ENCODE data around the gene TPPP. TPM values are rescaled to one million over a fixed set of nuclear protein-coding genes. Genes with fewer than 3 reads are reported as not detected.

The TPPP gene
- total RNA-seq, 1 experiment from 2014 or later = 1.8 TPM

DNA sequence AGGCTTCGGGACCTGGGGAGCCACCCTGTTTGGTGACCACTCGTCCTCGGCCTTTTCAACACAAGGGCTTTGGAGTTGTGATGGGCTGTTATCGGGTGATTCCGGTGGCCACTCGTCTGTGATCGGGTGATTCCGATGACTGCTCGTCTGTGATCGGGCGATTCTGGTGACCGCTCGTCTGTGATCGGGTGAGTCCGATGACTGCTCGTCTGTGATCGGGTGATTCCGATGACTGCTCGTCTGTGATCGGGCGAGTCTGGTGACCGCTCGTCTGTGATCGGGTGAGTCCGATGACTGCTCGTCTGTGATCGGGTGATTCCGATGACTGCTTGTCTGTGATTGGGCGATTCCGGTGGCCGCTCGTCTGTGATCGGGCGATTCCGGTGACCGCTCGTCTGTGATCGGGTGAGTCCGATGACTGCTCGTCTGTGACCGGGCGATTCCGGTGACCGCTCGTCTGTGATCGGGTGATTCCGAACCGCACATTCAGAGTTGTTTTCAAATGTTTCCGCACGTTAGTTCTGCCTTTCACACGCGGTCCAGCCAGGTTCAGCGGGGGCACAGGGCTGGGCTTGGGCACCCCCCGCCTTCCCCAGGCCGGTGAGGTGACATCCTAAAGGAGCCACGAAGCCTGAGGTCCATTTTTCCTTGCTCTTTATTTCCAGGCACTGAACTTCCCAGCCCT, 30.3 kb downstream of the TPPP start:
- no peak overlapping the region for H3K27ac Mint-ChIP-seq
- H3K36me3 Mint-ChIP-seq = peaks cover 37% of the 10 kb centered on the region
- no peak for DNase-seq (ENCODE audit: low spot score)
- TF ChIP-seq ZBTB43 (CRISPR knock-in tag; IDR thresholded peaks at IDR 0.05) (no peak), ZNF532 (CRISPR knock-in tag; IDR thresholded peaks at IDR 0.05; ENCODE audit: borderline replicate concordance) (no peak), FOXJ3 (CRISPR knock-in tag; IDR thresholded peaks at IDR 0.05; ENCODE audit: borderline replicate concordance) (no peak), GABPB1 (CRISPR knock-in tag; IDR thresholded peaks at IDR 0.05) (no peak), STAT6 (CRISPR knock-in tag; conservative IDR thresholded peaks at IDR 0.05; ENCODE audit: low read depth) (no peak), ZNF396 (CRISPR knock-in tag; IDR thresholded peaks at IDR 0.05; ENCODE audit: borderline replicate concordance) (no peak), SMAD4 (CRISPR knock-in tag; IDR thresholded peaks at IDR 0.05) (no peak), KAT7 (CRISPR knock-in tag; IDR thresholded peaks at IDR 0.05; ENCODE audit: borderline replicate concordance) (no peak), ZNF423 (CRISPR knock-in tag; IDR thresholded peaks at IDR 0.05) (no peak), ZBTB21 (CRISPR knock-in tag; IDR thresholded peaks at IDR 0.05; ENCODE audit: borderline replicate concordance) (no peak), FOXP1 (CRISPR knock-in tag; IDR thresholded peaks at IDR 0.05; ENCODE audit: borderline replicate concordance) (no peak), SP1 (CRISPR knock-in tag; conservative IDR thresholded peaks at IDR 0.05) (no peak), ERG (CRISPR knock-in tag; IDR thresholded peaks at IDR 0.05) (no peak), E2F5 (CRISPR knock-in tag; IDR thresholded peaks at IDR 0.05) (no peak)
- TF ChIP-seq, protein P1, sequence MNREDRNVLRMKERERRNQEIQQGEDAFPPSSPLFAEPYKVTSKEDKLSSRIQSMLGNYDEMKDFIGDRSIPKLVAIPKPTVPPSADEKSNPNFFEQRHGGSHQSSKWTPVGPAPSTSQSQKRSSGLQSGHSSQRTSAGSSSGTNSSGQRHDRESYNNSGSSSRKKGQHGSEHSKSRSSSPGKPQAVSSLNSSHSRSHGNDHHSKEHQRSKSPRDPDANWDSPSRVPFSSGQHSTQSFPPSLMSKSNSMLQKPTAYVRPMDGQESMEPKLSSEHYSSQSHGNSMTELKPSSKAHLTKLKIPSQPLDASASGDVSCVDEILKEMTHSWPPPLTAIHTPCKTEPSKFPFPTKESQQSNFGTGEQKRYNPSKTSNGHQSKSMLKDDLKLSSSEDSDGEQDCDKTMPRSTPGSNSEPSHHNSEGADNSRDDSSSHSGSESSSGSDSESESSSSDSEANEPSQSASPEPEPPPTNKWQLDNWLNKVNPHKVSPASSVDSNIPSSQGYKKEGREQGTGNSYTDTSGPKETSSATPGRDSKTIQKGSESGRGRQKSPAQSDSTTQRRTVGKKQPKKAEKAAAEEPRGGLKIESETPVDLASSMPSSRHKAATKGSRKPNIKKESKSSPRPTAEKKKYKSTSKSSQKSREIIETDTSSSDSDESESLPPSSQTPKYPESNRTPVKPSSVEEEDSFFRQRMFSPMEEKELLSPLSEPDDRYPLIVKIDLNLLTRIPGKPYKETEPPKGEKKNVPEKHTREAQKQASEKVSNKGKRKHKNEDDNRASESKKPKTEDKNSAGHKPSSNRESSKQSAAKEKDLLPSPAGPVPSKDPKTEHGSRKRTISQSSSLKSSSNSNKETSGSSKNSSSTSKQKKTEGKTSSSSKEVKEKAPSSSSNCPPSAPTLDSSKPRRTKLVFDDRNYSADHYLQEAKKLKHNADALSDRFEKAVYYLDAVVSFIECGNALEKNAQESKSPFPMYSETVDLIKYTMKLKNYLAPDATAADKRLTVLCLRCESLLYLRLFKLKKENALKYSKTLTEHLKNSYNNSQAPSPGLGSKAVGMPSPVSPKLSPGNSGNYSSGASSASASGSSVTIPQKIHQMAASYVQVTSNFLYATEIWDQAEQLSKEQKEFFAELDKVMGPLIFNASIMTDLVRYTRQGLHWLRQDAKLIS (CRISPR knock-in tag; IDR thresholded peaks at IDR 0.05; ENCODE audit: borderline replicate concordance) = no peak
- TF ChIP-seq, protein P2, sequence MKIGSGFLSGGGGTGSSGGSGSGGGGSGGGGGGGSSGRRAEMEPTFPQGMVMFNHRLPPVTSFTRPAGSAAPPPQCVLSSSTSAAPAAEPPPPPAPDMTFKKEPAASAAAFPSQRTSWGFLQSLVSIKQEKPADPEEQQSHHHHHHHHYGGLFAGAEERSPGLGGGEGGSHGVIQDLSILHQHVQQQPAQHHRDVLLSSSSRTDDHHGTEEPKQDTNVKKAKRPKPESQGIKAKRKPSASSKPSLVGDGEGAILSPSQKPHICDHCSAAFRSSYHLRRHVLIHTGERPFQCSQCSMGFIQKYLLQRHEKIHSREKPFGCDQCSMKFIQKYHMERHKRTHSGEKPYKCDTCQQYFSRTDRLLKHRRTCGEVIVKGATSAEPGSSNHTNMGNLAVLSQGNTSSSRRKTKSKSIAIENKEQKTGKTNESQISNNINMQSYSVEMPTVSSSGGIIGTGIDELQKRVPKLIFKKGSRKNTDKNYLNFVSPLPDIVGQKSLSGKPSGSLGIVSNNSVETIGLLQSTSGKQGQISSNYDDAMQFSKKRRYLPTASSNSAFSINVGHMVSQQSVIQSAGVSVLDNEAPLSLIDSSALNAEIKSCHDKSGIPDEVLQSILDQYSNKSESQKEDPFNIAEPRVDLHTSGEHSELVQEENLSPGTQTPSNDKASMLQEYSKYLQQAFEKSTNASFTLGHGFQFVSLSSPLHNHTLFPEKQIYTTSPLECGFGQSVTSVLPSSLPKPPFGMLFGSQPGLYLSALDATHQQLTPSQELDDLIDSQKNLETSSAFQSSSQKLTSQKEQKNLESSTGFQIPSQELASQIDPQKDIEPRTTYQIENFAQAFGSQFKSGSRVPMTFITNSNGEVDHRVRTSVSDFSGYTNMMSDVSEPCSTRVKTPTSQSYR (CRISPR knock-in tag; IDR thresholded peaks at IDR 0.05) = no peak
- no peak for ATAC-seq
- H3K4me1 Mint-ChIP-seq = no peaks in the 10 kb centered on the region
- ChIA-PET POLR2A (no interaction called here), CTCF (no interaction called here)
- no peak overlapping the region for H3K4me3 Mint-ChIP-seq
- H3K9me3 Mint-ChIP-seq = 0 out of 2 replicates have a peak, but pooled peaks cover 3% of the 10 kb centered on the region
- no peaks in the 10 kb centered on the region for H3K27me3 Mint-ChIP-seq (ENCODE audit: low read depth)
